DOHH2 (cell line): ENCODE results near the gene DNAJC11.

ENCODE experiments used
- H3F3A ChIP-seq: fragments of 200-600 bp; sonication (generic), shearing (Covaris generic); 2 replicates; pipeline ENCODE4 v1.6.0; 2016; ENCODE audit warnings: antibody characterized with exemption, mild to moderate bottlenecking; ENCODE audit not compliant: control insufficient read depth, insufficient read depth
- H3K27ac ChIP-seq: fragments of 200-600 bp; sonication (generic); 2 replicates; pipeline ENCODE4 v1.5.1; 2014; ENCODE audit warnings: low read depth, mild to moderate bottlenecking, low read length, moderate library complexity
- H3K27me3 ChIP-seq: fragments of 200-600 bp; sonication (generic); 2 replicates; pipeline ENCODE4 v1.6.1; 2014; ENCODE audit warnings: mild to moderate bottlenecking, low read length, mixed read lengths; ENCODE audit not compliant: control insufficient read depth
- H3K36me3 ChIP-seq: fragments of 200-600 bp; sonication (generic); 2 replicates; pipeline ENCODE4 v1.6.1; 2014; ENCODE audit warnings: mild to moderate bottlenecking, low read length, moderate library complexity, mixed read lengths; ENCODE audit not compliant: control insufficient read depth
- H3K4me1 ChIP-seq: fragments of 200-600 bp; sonication (generic); 2 replicates; pipeline ENCODE4 v1.6.1; 2014; ENCODE audit warnings: mild to moderate bottlenecking, low read length, mixed read lengths; ENCODE audit not compliant: control insufficient read depth
- H3K4me2 ChIP-seq: fragments of 200-600 bp; sonication (generic); 2 replicates; pipeline ENCODE4 v1.6.0; 2014; ENCODE audit warnings: mild to moderate bottlenecking, low read length, moderate library complexity
- H3K4me3 ChIP-seq: fragments of 200-600 bp; sonication (generic); 2 replicates; pipeline ENCODE4 v1.5.1; 2014; ENCODE audit warnings: mild to moderate bottlenecking, low read length, mixed read lengths
- H3K79me2 ChIP-seq: fragments of 200-600 bp; sonication (generic); 2 replicates; pipeline ENCODE4 v1.6.1; 2014; ENCODE audit warnings: mild to moderate bottlenecking, low read length, mixed read lengths; ENCODE audit not compliant: control insufficient read depth
- H3K9me2 ChIP-seq: fragments of 200-600 bp; sonication (generic); replicated peaks from 2 replicates; pipeline ENCODE4 v1.6.1; 2014; ENCODE audit warnings: mild to moderate bottlenecking, low read length, mixed read lengths; ENCODE audit not compliant: control insufficient read depth
- H3K9me3 ChIP-seq: fragments of 200-600 bp; sonication (generic); 2 replicates; pipeline ENCODE4 v1.6.1; 2014; ENCODE audit warnings: antibody characterized with exemption, low read length, mixed read lengths; ENCODE audit not compliant: control insufficient read depth, insufficient read depth
- H4K20me1 ChIP-seq: fragments of 200-600 bp; sonication (generic); 2 replicates; pipeline ENCODE4 v1.6.0; 2014; ENCODE audit warnings: low read depth, mild to moderate bottlenecking, antibody characterized with exemption, low read length, moderate library complexity; ENCODE audit not compliant: control insufficient read depth, insufficient read depth
- CTCF ChIP-seq: fragments of 200-600 bp; sonication (generic); IDR thresholded peaks from one replicate; pipeline ENCODE4 v1.5.1; 2014; ENCODE audit warnings: antibody characterized with exemption, mild to moderate bottlenecking, low read depth, low read length; ENCODE audit not compliant: poor library complexity, severe bottlenecking
- EZH2phosphoT487 ChIP-seq: fragments of 200-600 bp; sonication (generic); IDR thresholded peaks from 2 replicates; pipeline ENCODE4 v1.6.1; 2017; ENCODE audit warnings: borderline replicate concordance, mild to moderate bottlenecking, antibody characterized with exemption, low read length, moderate library complexity, mixed read lengths

Gene DNAJC11

GRCh38 chr1:6585841-6586240, 115.8 kb downstream of the DNAJC11 start:
- no peak overlapping the region for H3K27ac ChIP-seq
- no peak overlapping the region for H3K4me2 ChIP-seq
- H3K27me3 ChIP-seq, result no peaks in the 10 kb centered on the region
- peaks cover 29% of the 10 kb centered on the region for H3K4me1 ChIP-seq
- no peaks in the 10 kb centered on the region for H3K9me3 ChIP-seq
- TF ChIP-seq EZH2phosphoT487 (no peak), CTCF (no peak)
- no peak overlapping the region for H3K4me3 ChIP-seq
- H3K9me2 ChIP-seq, result no peaks in the 10 kb centered on the region
- peaks cover 23% of the 10 kb centered on the region for H3K79me2 ChIP-seq
- H3K36me3 ChIP-seq, result peaks cover 54% of the 10 kb centered on the region
- peaks cover 3% of the 10 kb centered on the region; the same call in 1 of the 2 replicates for H4K20me1 ChIP-seq
- no peaks in the 10 kb centered on the region; the same call in 1 of the 2 replicates for H3F3A ChIP-seq

- H3K79me2 ChIP-seq, result peaks cover 29% of the 10 kb centered on the region
- peaks cover 51% of the 10 kb centered on the region for H3K36me3 ChIP-seq
- H3K4me2 ChIP-seq, result no peak overlapping the region
- TF ChIP-seq CTCF (no peak), EZH2phosphoT487 (no peak)
- H4K20me1 ChIP-seq, result peaks cover 3% of the 10 kb centered on the region; the same call in 1 of the 2 replicates
- H3K27me3 ChIP-seq, result no peaks in the 10 kb centered on the region
- H3F3A ChIP-seq, result no peaks in the 10 kb centered on the region
- no peaks in the 10 kb centered on the region for H3K9me2 ChIP-seq
- H3K4me3 ChIP-seq, result no peak overlapping the region
- H3K27ac ChIP-seq, result no peak overlapping the region
- no peaks in the 10 kb centered on the region for H3K9me3 ChIP-seq
- H3K4me1 ChIP-seq, result peaks cover 33% of the 10 kb centered on the region
Measured at GRCh38 chr1:6585081-6585722, 116.4 kb downstream of the DNAJC11 start.
